GM19035 (cell line): ENCODE data around the gene PRKCSH.
"Not testable (repeated sequence)": the region's sequence is repeated elsewhere in the genome, so short reads cannot be mapped to it uniquely, and the experiment has no call there.

Source experiments
- ATAC-seq: cut with Tn5 transposase; IDR thresholded peaks from one replicate; pipeline ENCODE4 v1.9.1; 2021; ENCODE audit not compliant: unreplicated experiment

The PRKCSH gene

DNA sequence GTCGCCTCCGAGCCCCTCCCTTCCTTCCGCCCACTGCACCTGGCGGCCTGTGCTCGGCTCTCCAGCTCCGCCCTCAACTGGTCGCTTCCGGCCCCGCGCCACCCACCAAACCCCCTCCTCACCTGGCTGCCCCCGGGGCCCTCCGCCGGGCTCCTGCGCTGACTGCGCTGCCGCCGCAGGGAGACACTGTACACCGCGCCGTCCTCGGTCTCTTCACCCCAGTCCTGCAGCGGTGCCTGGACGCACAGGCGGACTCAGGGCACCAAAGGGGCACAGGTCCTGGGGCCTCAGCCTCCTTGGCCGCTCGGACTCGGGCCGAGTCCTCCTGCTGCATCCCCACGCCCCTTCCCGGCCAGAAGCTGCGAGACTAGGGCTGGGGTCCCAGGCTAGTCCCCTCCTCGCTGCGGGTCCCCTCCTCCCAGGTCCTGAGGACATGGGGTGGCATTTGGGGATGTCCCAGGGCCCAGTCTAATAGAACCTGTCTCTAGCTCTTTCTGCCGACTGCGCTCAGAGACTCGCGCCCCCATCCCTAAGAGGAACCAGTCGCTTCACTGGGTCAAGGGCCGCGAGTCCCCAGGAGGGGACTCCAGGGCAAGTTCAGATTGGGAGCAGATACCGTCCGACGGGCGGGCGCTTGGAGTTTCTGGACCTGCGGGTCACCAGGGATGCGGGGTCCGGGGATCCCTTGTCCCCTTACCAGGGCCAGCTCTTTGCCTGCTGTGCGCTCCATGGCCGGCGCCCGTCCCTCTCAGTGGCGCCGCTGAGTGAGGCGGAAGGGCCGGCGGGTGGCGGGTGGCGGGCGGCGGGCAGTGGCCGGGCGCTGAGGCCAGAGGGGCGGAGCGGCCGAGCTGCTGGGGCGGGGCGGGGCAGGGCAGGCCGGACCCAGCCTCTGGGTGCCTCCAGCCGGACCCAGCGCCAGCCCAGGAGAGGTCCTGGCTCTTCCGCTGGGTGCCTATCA lies 16.6 kb upstream of the PRKCSH start, which contains the start of gene RGL3:
Gene RGL3 (minus strand): TSS at position 766 of the 958 bp plus-strand sequence. CDS start 36 bp downstream, at position 730.
- no peak for ATAC-seq

DNA sequence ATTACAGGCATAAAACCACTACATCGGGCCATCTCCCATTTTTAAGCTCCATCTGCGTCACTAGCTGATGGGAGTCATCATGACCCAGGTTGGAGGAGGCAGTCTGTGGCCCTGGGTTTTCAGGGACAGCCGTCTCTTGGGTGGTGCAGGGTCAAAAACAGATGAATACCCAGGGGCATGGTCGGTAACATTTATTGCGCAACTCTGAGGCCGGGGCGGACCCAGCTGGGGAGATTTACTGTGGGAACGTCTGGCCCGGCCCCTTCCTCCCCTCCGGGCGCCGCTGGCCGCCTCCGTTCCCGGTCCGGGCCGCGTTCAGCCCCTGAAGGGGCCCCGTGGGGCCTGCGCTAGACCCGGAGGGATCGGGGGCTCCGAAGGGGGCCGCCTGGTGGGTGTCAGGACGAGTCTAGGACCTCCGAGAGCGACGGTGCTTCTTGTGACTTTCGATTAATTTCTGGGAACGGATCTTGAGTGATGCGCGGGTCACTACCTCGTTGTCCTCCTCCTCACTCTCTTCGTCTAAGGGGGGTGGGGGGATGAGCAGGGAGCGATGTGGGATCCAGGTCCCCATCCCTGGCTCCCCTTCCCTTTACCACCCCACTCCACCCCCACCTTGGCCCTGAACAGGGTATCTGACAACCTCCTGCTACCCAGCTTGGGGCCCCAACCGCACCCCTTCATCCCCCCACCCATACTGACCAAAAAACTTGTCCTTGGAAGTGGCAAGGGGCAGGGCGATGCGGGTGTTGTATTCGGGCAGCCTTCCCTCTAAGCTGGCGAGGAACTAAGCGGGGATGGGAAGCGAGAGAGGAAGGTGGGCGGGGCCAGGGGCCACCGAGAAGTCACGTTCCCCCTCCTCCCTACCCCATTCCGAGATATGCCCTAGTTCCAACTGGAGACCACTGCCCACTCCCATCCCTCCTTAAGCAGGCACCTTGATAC lies 14.7 kb upstream of the PRKCSH start:
- ATAC-seq, result no peak

- ATAC-seq, result peak; percentile 60
These were observed 13.9 kb upstream of the PRKCSH start for GRCh38 chr19:11421371-11422098.

- peak; percentile 76 for ATAC-seq
These were observed 13.0 kb upstream of the PRKCSH start for GRCh38 chr19:11422163-11423065.

GRCh38 chr19:11423164-11423790 lies 12.2 kb upstream of the PRKCSH start:
- ATAC-seq, result no peak

DNA sequence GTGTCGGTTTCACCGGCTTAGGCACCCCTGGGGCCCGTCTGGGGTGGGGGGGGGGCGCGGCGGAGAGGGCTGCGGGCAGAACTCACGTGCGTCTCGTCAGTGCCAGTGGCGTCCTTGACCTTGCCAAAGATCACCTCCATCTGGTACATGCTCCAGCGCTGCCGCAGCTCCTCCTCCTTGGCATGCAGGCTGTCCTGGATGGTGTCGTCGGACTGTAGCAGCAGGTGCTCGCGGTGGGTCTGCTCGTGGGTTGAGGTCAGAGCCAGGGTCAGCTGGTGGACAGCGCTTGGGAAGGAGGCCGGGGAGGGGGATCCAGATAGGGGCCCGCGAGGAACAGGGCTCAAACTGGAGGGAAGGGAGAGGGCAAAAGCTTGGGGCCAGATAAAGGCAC lies 11.6 kb upstream of the PRKCSH start:
- ATAC-seq, result no peak

GRCh38 chr19:11425719-11426457 lies 9.5 kb upstream of the PRKCSH start:
- ATAC-seq, result no peak

- ATAC-seq, result no peak
These were observed 8.8 kb upstream of the PRKCSH start for GRCh38 chr19:11426656-11427055.

- ATAC-seq, result not testable (repeated sequence)
These were observed 1.9 kb upstream of the PRKCSH start for GRCh38 chr19:11433526-11433925.

DNA sequence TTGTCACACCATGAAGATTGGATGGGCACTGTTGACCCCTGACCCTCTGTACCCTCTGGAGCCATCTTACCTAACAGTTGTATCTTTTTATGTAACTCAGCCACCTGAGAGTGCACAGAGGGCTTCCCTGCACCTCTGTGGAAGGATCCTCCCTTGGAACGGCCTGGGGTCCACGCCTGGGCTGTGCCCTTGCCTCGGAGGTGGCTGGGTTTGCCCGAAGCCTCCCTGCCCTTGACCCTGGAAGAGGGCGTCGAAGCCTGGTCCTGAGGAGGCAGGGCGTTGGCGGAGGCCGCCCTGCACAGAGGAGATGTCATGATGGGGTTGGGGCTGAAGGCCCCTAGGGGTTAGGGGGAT lies 755 bp upstream of the PRKCSH start:
- peak; percentile 17 for ATAC-seq

GRCh38 chr19:11435833-11436313 lies 438 bp downstream of the PRKCSH start:
- ATAC-seq, result no peak

DNA sequence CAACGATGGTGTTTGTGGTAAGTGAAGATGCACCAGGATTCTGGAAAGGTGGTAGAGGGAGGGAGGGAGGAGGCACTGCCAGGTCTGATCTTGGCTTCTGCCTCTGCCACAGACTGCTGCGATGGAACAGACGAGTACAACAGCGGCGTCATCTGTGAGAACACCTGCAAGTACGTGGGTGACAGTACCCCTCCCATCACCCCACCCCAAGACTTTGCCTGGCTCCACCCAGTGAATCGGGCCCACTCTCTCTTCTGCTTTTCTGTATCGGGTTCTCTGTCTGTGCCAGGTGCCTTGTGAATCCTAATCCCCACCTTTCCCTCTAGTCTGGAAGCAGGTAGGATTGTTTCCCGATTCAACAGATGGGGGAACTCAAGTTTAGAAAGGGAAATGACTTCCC lies 2.5 kb downstream of the PRKCSH start:
- ATAC-seq, result no peak

DNA sequence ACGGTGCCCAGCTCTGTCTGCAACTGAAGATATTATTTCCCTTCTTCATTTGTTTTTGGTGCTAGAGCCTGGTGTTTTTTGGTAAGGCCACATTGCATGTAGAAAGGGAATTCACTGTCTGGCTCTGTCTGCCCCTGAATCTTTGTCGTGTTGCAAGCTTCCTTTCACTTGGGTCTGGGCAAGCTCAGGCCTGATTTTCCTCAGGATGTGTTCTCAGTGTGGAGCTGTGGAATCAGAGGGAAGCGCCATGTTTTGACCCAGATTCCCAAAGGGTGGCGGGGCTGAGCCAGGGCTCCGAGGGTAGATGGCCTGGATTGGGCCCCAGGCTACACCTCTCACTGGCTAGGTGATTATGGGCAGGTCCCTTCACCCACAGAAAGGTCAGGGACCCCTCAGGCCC lies 8.6 kb downstream of the PRKCSH start:
- no peak for ATAC-seq

- no peak for ATAC-seq
These were observed 9.7 kb downstream of the PRKCSH start for GRCh38 chr19:11445141-11445540.

GRCh38 chr19:11446271-11446651 lies 10.8 kb downstream of the PRKCSH start:
- ATAC-seq, result no peak

DNA sequence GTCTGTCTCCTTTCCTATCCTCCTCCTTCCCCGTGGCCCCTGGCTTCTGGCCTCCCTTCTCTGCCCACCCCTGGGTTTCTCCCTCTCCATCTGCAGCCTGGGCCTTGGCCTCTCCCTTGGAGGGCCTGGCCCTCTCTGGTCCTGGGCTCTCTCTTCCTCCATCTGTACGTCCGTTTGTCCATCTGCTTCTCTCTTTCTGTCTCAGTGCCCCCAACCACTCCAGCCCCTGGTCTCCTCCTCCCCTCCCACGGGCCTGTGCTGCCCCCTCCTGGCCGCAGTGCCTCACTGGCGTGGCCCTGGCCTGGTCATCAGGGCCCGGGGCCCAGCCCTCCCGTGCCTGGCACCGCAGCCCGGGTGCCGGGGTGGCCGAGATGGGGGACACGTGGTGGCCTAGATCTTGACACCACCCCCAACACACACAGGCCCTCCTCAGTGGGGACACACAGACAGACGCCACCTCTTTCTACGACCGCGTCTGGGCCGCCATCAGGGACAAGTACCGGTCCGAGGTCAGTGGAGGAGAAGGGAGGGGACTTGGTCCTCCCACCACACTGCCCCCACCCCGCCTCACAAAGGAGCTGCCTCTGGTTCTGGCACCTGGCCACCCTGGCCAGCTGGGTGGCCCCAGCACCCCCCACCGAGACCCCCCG lies 11.3 kb downstream of the PRKCSH start:
- ATAC-seq, result no peak

GRCh38 chr19:11447347-11448262 lies 12.2 kb downstream of the PRKCSH start:
- ATAC-seq, result no peak
